ENCODE results near the gene DUSP1. TPM values are rescaled to one million over a fixed set of nuclear protein-coding genes. Genes with fewer than 3 reads are reported as not detected.

Gene DUSP1
- total and polyA plus RNA-seq, 2 of the 13 experiments (the other 11 are each of a cell fraction or from before 2014, with no cell fraction given) = 27.1 to 55.5 TPM

GRCh38 chr5:172730981-172731679 is 39.9 kb downstream of the DUSP1 start (continued):
- peak; percentile 98 for TF ChIP-seq ZBTB43 (CRISPR knock-in tag; conservative IDR thresholded peaks at IDR 0.05)
- TF ChIP-seq SALL1 (CRISPR knock-in tag; IDR thresholded peaks at IDR 0.05) = peak; percentile 98
- TF ChIP-seq ZNF329 (CRISPR knock-in tag; IDR thresholded peaks at IDR 0.05; ENCODE audit: low read depth) = no peak
- no peak for TF ChIP-seq MBD4 (IDR thresholded peaks at IDR 0.05; ENCODE audit: borderline replicate concordance, low read length)
- TF ChIP-seq ZBTB39 (CRISPR knock-in tag; IDR thresholded peaks at IDR 0.05) = no peak
- TF ChIP-seq ZNF235 (CRISPR knock-in tag; IDR thresholded peaks at IDR 0.05; ENCODE audit: borderline replicate concordance) = no peak
- no peak for TF ChIP-seq ZBTB3 (CRISPR knock-in tag; IDR thresholded peaks at IDR 0.05; ENCODE audit: borderline replicate concordance, low read depth)
- peak; percentile 100 for TF ChIP-seq ZMAT3 (CRISPR knock-in tag; conservative IDR thresholded peaks at IDR 0.05)
- TF ChIP-seq GMEB1 (CRISPR knock-in tag; IDR thresholded peaks at IDR 0.05; ENCODE audit: borderline replicate concordance) = no peak
- TF ChIP-seq ZNF225 (CRISPR knock-in tag; IDR thresholded peaks at IDR 0.05) = no peak
- TF ChIP-seq FOXA1 (IDR thresholded peaks at IDR 0.05) = no peak
- peak; percentile 85 for TF ChIP-seq FOXA1 (CRISPR knock-in tag; IDR thresholded peaks at IDR 0.05)
- no peak for TF ChIP-seq HOXA9 (CRISPR knock-in tag; IDR thresholded peaks at IDR 0.05; ENCODE audit: borderline replicate concordance)
- peak; percentile 89 for TF ChIP-seq ARID5B (CRISPR knock-in tag; IDR thresholded peaks at IDR 0.05)
- TF ChIP-seq BRCA1 (CRISPR knock-in tag; IDR thresholded peaks at IDR 0.05) = 0 out of 2 replicates have a peak, but pooled peaks have one; percentile 81
- TF ChIP-seq IRF9 (CRISPR knock-in tag; IDR thresholded peaks at IDR 0.05; ENCODE audit: borderline replicate concordance) = peak; percentile 82; the same call in 1 of the 2 replicates
- no peak for TF ChIP-seq U2AF2 (IDR thresholded peaks at IDR 0.05; ENCODE audit: low read depth, low read length)
- peak; percentile 86; the same call in 1 of the 2 replicates for TF ChIP-seq ZNF451 (CRISPR knock-in tag; IDR thresholded peaks at IDR 0.05)
- TF ChIP-seq ZNF878 (CRISPR knock-in tag; IDR thresholded peaks at IDR 0.05) = peak; percentile 99
- TF ChIP-seq NBN (conservative IDR thresholded peaks at IDR 0.05) = no peak
